ENCODE results near the gene SCIMP.

DNA sequence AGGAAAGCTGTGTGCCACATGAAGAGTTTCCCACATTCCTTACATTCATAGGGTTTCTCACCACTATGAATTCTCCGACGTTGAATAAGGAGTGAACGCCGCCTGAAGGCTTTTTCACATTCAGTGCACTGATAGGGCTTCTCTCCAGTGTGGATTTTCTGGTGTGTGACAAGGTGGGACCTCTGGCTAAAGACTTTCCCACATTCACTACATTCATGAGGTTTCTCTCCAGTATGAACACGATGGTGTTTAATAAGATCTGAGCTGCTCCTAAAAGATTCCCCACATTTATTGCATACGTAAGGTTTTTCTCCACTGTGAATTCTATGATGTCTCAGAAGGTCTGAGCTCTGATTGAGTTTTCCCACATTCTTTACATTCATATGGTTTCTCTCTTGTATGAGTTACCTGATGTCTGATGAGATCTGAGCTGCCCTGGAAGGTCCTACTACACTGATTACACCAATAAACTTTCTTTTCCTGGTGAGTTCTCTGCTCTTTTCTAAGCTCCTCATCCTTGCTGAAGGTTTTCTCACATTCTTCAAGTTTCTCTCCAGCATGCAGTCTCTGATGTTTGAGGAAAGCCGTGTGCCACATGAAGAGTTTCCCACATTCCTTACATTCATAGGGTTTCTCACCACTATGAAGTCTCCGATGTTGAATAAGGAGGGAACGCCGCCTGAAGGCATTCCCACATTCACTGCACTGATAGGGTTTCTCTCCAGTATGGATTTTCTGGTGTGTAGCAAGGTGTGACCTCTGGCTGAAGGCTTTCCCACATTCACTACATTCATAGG lies 53.0 kb downstream of the SCIMP start:
- TF ChIP-seq TAF1 (IDR thresholded peaks at IDR 0.05; ENCODE audit: borderline replicate concordance, insufficient read depth, low read length): no peak
- no peak for TF ChIP-seq POLR2AphosphoS5 (IDR thresholded peaks at IDR 0.05; ENCODE audit: low read depth, low read length)
- TF ChIP-seq REST (IDR thresholded peaks at IDR 0.05; ENCODE audit: insufficient read depth in 1 of 2, low read depth in 2 of 2, low read length in 2 of 2): no peak
